ACHN (cell line): Measurements from ENCODE around the gene DRD4.
"Not testable (repeated sequence)": the region's sequence is repeated elsewhere in the genome, so short reads cannot be mapped to it uniquely, and the experiment has no call there.

Experiments
- DNase-seq: peaks from one replicate; pipeline ENCODE4 v3.0.0-alpha.2; 2015
- in situ Hi-C: cut with HindIII; loops from 2 replicates; pipeline ENCODE4 v1.10.0; 2017; ENCODE audit warnings: low sequenced_read_pairs, low pct_ligation_motif_present, low pct_unique_long_range_greater_than_20kb

Gene DRD4

GRCh38 chr11:657691-658126 lies 20.6 kb downstream of the DRD4 start:
- no peak for DNase-seq
- in situ Hi-C loops = no loop called here

- in situ Hi-C loops = no loop called here
- no peak for DNase-seq
Measured at GRCh38 chr11:659532-660085, 22.5 kb downstream of the DRD4 start.

DNA sequence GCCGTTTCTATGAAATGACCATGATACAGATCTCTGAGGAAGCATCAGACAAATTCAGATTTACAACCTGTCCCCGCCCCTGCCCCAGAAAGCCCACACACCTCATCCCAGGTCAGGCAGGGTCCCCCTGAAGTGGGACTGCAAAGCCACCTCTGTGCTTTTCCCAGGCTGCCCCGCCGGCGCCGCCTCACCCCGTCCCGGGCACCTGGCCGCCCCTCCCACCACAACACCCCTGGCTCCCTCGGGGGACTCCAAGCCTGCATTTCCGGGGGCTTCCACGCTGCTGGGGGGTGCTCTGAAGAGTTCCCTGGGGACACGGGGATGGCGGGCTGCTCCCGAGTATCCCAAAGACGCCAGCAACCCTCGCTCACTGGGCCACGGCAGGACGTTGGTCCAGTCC lies 23.2 kb downstream of the DRD4 start:
- in situ Hi-C loops = no loop called here
- no peak for DNase-seq

GRCh38 chr11:660681-661444 lies 23.8 kb downstream of the DRD4 start:
- in situ Hi-C loops = no loop called here
- no peak for DNase-seq

DNA sequence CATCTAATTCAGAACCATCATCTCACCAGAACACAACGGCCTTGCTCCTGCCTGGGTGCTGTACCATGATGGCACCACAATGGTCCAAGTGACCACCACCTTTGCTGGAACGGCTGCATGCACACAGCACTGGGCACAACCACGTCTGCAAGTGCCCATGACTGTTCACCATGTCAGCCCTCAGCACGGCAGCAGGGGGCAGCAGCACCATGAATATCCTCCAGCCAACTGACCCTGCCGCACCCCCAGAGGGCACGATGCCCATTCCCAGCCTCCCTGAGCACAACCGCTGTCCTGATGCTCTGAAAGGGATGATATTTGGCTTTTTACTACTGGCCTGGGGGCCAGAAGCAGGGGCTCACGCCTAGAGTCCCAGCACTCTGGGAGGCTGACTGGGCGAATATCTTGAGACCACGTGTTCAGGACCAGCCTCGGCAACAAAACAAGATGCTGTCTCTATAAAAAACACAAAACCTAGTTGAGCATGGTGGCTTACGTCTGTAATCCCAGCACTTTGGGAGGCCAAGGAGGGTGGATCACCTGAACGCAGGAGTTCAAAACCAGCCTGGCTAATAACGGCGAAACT lies 25.7 kb downstream of the DRD4 start:
- peak; percentile 54 for DNase-seq
- in situ Hi-C loops = no loop called here

DNA sequence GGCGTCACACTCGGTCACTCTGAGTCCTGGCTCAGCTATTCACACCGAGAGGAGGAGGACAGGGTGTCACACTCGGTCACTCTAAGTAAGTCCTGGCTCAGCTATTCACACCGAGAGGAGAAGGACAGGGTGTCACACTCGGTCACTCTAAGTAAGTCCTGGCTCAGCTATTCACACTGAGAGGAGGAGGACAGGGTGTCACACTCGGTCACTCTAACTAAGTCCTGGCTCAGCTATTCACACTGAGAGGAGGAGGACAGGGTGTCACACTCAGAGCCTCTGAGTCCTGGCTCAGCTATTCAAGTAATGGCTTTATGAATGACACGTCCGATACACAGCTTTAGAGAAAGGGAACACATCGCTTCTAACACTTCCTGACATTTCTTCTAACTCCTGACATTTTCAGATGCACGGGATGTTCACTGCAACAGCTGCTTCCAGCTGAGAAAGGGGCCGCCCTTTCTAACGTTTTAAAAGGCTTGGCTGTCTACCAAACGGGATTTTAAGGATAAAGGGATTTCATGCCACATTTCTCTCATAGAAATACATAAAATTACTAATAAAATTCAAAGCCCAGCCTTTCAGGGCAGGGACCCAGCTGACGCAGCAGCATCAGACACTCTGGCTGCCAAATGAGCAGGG lies 28.1 kb downstream of the DRD4 start:
- in situ Hi-C loops = no loop called here
- DNase-seq = no peak

DNA sequence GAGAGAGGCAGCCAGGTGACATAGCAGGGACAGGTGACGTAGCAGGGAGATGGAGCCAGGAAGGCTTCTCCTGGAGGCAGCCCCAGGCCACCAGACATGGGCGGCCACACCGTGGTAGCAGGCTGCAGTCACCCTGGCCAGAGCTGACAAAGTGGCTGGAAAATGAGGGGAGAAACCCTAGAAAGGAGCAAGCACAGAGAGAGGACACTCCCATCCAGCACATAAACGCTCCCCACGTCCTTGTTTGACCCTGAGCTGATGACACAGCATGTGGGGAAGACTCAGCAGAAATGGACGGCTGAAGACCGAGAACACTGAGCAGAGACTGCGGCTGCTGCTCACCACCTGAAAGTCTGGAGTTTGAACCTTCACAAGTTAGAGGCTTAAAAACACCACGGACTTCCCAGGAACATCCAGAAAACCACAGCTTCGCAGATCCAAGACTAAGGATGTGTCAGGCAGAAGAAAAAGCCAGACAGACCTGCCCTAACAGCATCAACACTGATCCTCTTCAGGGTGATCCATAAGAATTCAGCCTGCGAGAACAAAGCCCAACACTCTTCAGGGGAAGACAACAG lies 28.7 kb downstream of the DRD4 start:
- DNase-seq = no peak
- in situ Hi-C loops = no loop called here

DNA sequence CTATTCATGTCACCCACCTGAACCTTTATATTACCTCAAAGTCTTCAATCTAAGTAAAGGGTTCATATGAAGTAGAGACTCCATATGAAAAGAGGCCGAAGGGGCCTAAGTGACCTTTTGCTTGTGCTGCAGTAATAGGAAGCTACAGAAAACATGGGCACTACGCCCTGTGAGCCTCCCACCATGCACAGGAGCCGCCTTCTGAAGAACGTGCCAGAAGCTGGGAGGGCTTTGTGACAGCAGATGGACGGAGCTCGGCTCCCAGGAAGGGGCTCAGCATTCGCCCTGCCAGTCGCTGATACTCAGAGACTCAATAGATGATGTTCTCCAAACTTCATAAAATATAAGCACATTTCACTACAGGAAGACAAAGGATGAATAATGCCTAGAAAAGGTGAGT lies 36.8 kb downstream of the DRD4 start:
- no peak for DNase-seq
- in situ Hi-C loops = no loop called here

DNA sequence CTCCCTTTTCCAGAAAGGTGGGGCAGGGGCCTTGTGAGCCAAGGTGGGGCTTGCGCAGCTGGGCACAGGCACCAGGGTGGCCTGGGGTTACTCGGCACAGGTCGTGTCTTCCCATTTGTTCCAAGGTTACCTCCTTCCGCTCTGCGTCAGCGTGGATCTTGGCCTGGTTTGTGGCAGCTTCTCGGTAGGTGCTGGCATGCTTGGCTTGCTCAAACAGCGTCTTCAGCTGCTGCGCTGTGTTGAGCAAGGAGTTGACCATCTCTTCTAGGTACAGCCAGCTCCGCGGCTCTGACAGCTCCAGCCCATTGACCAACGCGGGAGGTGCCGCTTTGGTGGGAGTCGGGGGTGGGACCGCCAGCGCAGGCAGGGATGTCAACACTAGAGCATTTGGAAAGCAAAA lies 37.3 kb downstream of the DRD4 start:
- in situ Hi-C loops = no loop called here

DNA sequence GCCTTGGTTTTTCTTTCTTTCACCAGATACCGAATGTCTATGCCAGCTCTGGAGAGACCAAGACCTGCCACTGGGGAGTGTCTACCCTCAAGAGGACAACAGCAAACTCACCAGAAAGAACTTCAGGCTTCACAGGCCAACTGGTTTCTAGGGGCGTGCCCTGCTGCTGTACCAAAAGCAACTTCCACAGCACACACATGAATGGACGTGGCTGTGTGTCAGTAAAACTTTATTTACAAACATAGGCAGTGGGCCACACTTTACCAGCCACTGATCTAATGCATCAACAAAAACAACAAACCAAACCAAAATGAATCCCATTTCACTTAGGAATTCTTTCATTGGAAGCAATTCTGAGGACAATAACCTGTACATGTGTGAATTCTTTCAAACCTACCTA lies 41.2 kb downstream of the DRD4 start:
- no peak for DNase-seq
- in situ Hi-C loops = no loop called here

More for the DNA sequence above, 37.3 kb downstream of the DRD4 start:
- no peak for DNase-seq

GRCh38 chr11:679271-680207 lies 42.5 kb downstream of the DRD4 start:
- DNase-seq = no peak
- in situ Hi-C loops = no loop called here

DNA sequence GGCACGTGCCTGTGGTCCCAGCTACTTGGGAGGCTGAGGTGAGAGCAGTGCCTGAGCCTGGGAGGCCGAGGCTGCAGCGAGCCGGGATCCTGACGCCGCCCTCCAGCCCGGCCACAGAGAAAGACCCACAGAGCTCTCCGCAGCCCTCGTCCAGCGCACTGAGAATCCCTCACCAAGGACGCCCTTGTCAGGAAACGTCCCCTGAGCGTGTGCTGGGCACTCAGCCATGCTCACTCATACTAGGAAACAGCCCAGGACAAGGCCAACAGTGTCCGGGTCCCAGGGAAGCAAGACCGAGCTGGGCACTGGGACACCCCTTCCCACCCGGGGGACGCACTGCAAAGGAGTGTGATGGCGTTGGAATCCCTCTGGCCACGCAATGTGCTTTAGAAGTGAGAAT lies 43.4 kb downstream of the DRD4 start:
- DNase-seq = no peak
- in situ Hi-C loops = no loop called here

DNA sequence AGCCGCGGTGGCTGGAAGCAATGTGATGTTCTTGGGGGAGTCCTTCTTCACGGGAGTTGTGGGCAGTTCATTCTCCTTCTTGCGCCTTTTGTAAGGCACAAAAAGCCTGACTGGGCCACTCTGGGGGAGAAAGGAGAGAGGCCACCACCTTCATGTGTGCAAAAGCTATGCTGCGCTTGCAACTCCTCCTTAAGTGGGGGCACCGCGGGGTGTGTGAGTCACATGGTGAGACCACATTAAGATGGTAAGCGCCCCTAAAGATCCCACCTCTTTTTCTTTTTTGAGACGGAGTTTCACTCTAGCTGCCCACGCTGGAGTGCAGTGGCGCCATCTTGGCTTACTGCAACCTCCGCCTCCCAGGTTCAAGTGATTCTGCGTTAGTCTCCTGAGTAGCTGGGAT lies 43.9 kb downstream of the DRD4 start:
- DNase-seq = no peak

GRCh38 chr11:686451-687243 lies 49.6 kb downstream of the DRD4 start:
- in situ Hi-C loops = no loop called here
- DNase-seq = no peak

More for the DNA sequence above, 43.9 kb downstream of the DRD4 start:
- in situ Hi-C loops = no loop called here

GRCh38 chr11:687751-688150 lies 50.7 kb downstream of the DRD4 start:
- no peak for DNase-seq
- in situ Hi-C loops = no loop called here

DNA sequence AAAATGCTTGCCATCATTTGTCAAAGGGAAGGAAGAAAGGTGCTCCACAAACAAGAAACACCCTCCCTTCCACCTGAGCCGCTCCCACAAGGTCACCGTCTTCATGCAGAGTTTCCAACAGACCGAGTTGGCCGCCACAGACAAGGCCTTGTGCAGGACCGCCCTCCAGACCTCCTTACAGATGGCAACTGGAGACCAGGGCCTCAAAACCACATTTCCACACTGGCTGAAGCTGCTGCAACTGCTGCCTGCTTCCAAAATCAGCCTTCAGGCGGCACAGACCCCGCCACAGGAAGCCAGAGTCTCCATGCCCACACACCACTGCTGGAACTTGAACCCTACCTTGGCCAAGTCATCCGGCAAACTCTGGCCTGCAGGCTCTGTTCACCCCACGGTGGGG lies 51.6 kb downstream of the DRD4 start:
- DNase-seq = no peak
- in situ Hi-C loops = no loop called here

DNA sequence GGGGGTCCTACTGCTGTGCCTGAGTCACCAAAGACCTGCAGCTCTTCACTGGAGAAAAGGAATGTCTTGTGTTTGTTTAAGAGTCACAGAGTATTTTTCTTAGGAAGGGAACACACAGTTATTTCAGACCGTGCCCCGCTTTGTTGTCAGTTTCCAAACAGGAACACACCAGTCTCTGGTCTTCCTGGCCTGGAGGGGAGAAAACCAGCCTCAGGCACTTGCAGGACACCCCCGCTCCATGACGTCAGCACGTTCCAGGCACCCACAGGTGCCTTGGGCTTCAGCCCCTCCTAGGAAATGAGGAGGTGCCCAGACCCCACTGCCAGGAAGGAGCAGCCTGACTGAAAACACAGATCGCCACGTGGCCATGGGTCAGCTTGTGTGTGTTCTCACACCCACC lies 52.6 kb downstream of the DRD4 start:
- in situ Hi-C loops = no loop called here
- DNase-seq = no peak

GRCh38 chr11:690244-690643 lies 53.2 kb downstream of the DRD4 start:
- DNase-seq, in situ Hi-C loops: not testable (repeated sequence)
